Naive thymus-derived CD4-positive, alpha-beta T cell (primary cell): Measurements from ENCODE around the gene FSD2. TPM values are rescaled to one million over a fixed set of nuclear protein-coding genes. Genes with fewer than 3 reads are reported as not detected.

ENCODE experiments used
- ATAC-seq: fragments of 150-1000 bp; cut with Tn5 transposase; 2 replicates; pipeline ENCODE4 v1.10.0; 2021; ENCODE audit warnings: mild to moderate bottlenecking, moderate library complexity
- CTCF ChIA-PET: fragments of 350-600 bp; sonication (Branson Sonifier 250); formaldehyde crosslinking; loops from one replicate; lab custom pipeline; 2021; ENCODE audit warnings: antibody characterized with exemption; lab: Charles Lee
- POLR2A ChIA-PET: fragments of 350-600 bp; sonication (Branson Sonifier 250); formaldehyde crosslinking; loops from one replicate; lab custom pipeline; 2021; ENCODE audit warnings: antibody characterized with exemption, inconsistent platforms; lab: Charles Lee
- DNase-seq, 9 donors: peaks; one replicate each; pipeline versions ENCODE4 v3.0.0 to v3.0.0-alpha.2; 2020 to 2022; ENCODE audit warnings: mixed read lengths in 1 of 9
- H3K27ac ChIP-seq: one replicate; pipeline ENCODE4 v1.7.0; 2013; ENCODE audit warnings: mild to moderate bottlenecking, low read depth, low read length, moderate library complexity
- H3K27me3 ChIP-seq, 2 donors: one replicate each; pipeline ENCODE4 v1.7.0; 2013; ENCODE audit warnings: low read length in 2 of 2, mild to moderate bottlenecking in 2 of 2, moderate library complexity in 2 of 2; ENCODE audit not compliant: control insufficient read depth in 2 of 2, insufficient read depth in 2 of 2
- H3K36me3 ChIP-seq, 3 experiments: 1 replicate in 2 of 3; 2 replicates in 1 of 3; pipeline ENCODE4 v1.7.0; 2013; ENCODE audit warnings: low read length in 3 of 3, mild to moderate bottlenecking in 3 of 3, moderate library complexity in 1 of 3; ENCODE audit not compliant: insufficient read depth in 3 of 3, control insufficient read depth in 2 of 3
- H3K4me1 ChIP-seq, 2 donors: one replicate each; pipeline ENCODE4 v1.7.0; 2013; ENCODE audit warnings: low read length in 2 of 2, mild to moderate bottlenecking in 2 of 2, moderate library complexity in 1 of 2; ENCODE audit not compliant: control insufficient read depth in 2 of 2, insufficient read depth in 2 of 2
- H3K4me3 ChIP-seq: 2 replicates; pipeline ENCODE4 v1.7.0; 2013; ENCODE audit warnings: mild to moderate bottlenecking, low read length
- H3K9me3 ChIP-seq, 3 experiments: 1 replicate in 2 of 3; 2 replicates in 1 of 3; pipeline ENCODE4 v1.7.0; 2013; ENCODE audit warnings: low read length in 3 of 3; ENCODE audit not compliant: control insufficient read depth in 2 of 3
- H3K27ac Mint-ChIP-seq, 9 donors: one replicate each; pipeline ENCODE4 v1.8.0; 2020 to 2022; ENCODE audit warnings: mixed read lengths in 9 of 9, mild to moderate bottlenecking in 8 of 9, moderate library complexity in 5 of 9, inconsistent platforms in 2 of 9
- H3K27me3 Mint-ChIP-seq, 5 donors: one replicate each; pipeline ENCODE4 v1.8.0; 2021 to 2022; ENCODE audit warnings: mixed read lengths in 5 of 5, mild to moderate bottlenecking in 1 of 5
- H3K36me3 Mint-ChIP-seq, 5 donors: one replicate each; pipeline ENCODE4 v1.8.0; 2020 to 2022; ENCODE audit warnings: mixed read lengths in 5 of 5, mild to moderate bottlenecking in 3 of 5, inconsistent platforms in 1 of 5
- H3K4me1 Mint-ChIP-seq, 7 donors: one replicate each; pipeline ENCODE4 v1.8.0; 2020 to 2022; ENCODE audit warnings: mixed read lengths in 7 of 7, mild to moderate bottlenecking in 3 of 7, inconsistent platforms in 1 of 7
- H3K4me3 Mint-ChIP-seq, 10 donors: one replicate each; pipeline ENCODE4 v1.8.0; 2020 to 2022; ENCODE audit warnings: mild to moderate bottlenecking in 10 of 10, mixed read lengths in 10 of 10, moderate library complexity in 6 of 10, inconsistent platforms in 2 of 10
- H3K9me3 Mint-ChIP-seq, 11 donors: one replicate each; pipeline ENCODE4 v1.8.0; 2020 to 2022; ENCODE audit warnings: mixed read lengths in 11 of 11, mild to moderate bottlenecking in 4 of 11, inconsistent platforms in 1 of 11, moderate library complexity in 1 of 11
- intact Hi-C, 2 donors: fragments of 100-400 bp; cut with micrococcal nuclease; formaldehyde crosslinking; loops; one replicate each; pipeline ENCODE4 v1.15.1; 2023
- polyA plus RNA-seq, 2 donors: library from polyadenylated mRNA; unstranded; fragments of 300-500 nt; fragmentation: Illumina TruSeq; gene quantifications; one replicate each; pipeline ENCODE4 v1.2.3, GENCODE V29; 2021
- total RNA-seq, 6 experiments: library from RNA in 5 of 6; stranded (reverse) in 5 of 6; gene quantifications; 1 replicate in 5 of 6; 2 replicates in 1 of 6; pipeline ENCODE4 v1.2.3 and lab custom pipeline; 2021 to 2026

Gene FSD2
- total and polyA plus RNA-seq, 7 experiments from 2014 or later = not detected

DNA sequence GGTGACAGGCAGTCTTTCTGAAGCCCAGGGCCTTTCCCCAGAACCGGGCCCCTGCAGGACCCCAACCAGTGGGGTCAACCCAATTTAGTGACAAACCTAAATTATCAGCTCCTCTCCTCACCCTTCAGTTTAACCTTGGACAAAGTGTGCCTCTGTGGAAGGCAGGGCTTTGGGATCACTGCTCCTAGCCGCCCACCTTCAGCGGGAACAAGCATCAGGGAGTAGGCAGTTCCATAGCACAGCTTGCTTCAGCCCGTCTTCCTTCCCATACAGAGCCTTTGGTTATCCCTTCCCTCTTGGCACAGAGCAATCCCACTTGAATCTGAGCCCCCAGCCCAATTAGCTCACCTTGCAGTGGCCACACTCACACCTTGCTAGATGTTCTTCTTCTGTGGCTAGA, 90.9 kb downstream of the FSD2 start:
- Histone ChIP-seq H3K4me1 (no peaks in the 10 kb centered on the region), H3K9me3 (no peaks in the 10 kb centered on the region), H3K4me3 (no peak overlapping the region), H3K27ac (no peak overlapping the region), H3K27me3 (peaks cover 0 to 2% of the 10 kb centered on the region in 2 donors), H3K36me3 (no peaks in the 10 kb centered on the region)
- Mint-ChIP-seq H3K27me3 (peaks cover 0 to 42% (median 23%) of the 10 kb centered on the region in 5 donors), H3K9me3 (peaks cover 0 to 36% (median 11%) of the 10 kb centered on the region in 11 donors), H3K4me1 (peaks cover 0 to 8% (median 0%) of the 10 kb centered on the region in 7 donors), H3K4me3 (no peak overlapping the region), H3K27ac (peak overlapping the region in 1 of 9 donors; percentile 54), H3K36me3 (peaks cover 0 to 4% (median 0%) of the 10 kb centered on the region in 5 donors)
- CTCF ChIA-PET = no interaction called here
- no peak for DNase-seq
- ATAC-seq = no peak
- intact Hi-C loops = no loop called here
- POLR2A ChIA-PET = interaction anchor here (1.5 kb wide), 1 partner anchor 35 kb away, joined by 3 read pairs; no protein-coding TSS in a partner anchor

- Mint-ChIP-seq H3K9me3 (peaks cover 0 to 26% (median 11%) of the 10 kb centered on the region in 11 donors), H3K4me1 (peaks cover 0 to 8% (median 0%) of the 10 kb centered on the region in 7 donors), H3K4me3 (no peak overlapping the region), H3K27ac (no peak overlapping the region), H3K36me3 (peaks cover 0 to 4% (median 0%) of the 10 kb centered on the region in 5 donors), H3K27me3 (peaks cover 0 to 42% (median 23%) of the 10 kb centered on the region in 5 donors)
- H3K4me1 ChIP-seq = peaks cover 0 to under 1% of the 10 kb centered on the region in 2 donors
- no peak overlapping the region for H3K27ac ChIP-seq
- ChIA-PET POLR2A (interaction anchor here (1.5 kb wide), 1 partner anchor 36 kb away, joined by 3 read pairs; no protein-coding TSS in a partner anchor), CTCF (no interaction called here)
- H3K9me3 ChIP-seq = no peaks in the 10 kb centered on the region
- no peak for DNase-seq
- H3K4me3 ChIP-seq = no peak overlapping the region
- no peak for ATAC-seq
- H3K27me3 ChIP-seq = peaks cover 0 to 2% of the 10 kb centered on the region in 2 donors
- no peaks in the 10 kb centered on the region for H3K36me3 ChIP-seq
- intact Hi-C loops = no loop called here
Measured at GRCh38 chr15:82714016-82714415, 91.9 kb downstream of the FSD2 start.

GRCh38 chr15:82712036-82712435, 93.8 kb downstream of the FSD2 start:
- no peak overlapping the region for H3K4me3 ChIP-seq
- H3K4me1 ChIP-seq = peaks cover 0 to 4% of the 10 kb centered on the region in 2 donors
- no peak overlapping the region for H3K27ac ChIP-seq
- ChIA-PET POLR2A (no interaction called here), CTCF (no interaction called here)
- H3K27me3 ChIP-seq = peaks cover 0 to 2% of the 10 kb centered on the region in 2 donors
- H3K4me3 Mint-ChIP-seq = peak overlapping the region in 1 of 10 donors; percentile 47
- H3K27ac Mint-ChIP-seq = no peak overlapping the region
- H3K9me3 Mint-ChIP-seq = peaks cover 0 to 11% (median 5%) of the 10 kb centered on the region in 11 donors
- ATAC-seq (no peak), DNase-seq (no peak)
- H3K27me3 Mint-ChIP-seq = peaks cover 0 to 40% (median 18%) of the 10 kb centered on the region in 5 donors
- H3K4me1 Mint-ChIP-seq = peaks cover 0 to 8% (median 0%) of the 10 kb centered on the region in 7 donors
- H3K36me3 ChIP-seq = no peaks in the 10 kb centered on the region
- H3K36me3 Mint-ChIP-seq = peaks cover 0 to 3% (median 0%) of the 10 kb centered on the region in 5 donors
- no peaks in the 10 kb centered on the region for H3K9me3 ChIP-seq
- intact Hi-C loops = no loop called here

- intact Hi-C loops = no loop called here
- peaks cover 0 to 8% (median 0%) of the 10 kb centered on the region in 7 donors for H3K4me1 Mint-ChIP-seq
Measured at GRCh38 chr15:82710926-82711490, 94.9 kb downstream of the FSD2 start.

DNA sequence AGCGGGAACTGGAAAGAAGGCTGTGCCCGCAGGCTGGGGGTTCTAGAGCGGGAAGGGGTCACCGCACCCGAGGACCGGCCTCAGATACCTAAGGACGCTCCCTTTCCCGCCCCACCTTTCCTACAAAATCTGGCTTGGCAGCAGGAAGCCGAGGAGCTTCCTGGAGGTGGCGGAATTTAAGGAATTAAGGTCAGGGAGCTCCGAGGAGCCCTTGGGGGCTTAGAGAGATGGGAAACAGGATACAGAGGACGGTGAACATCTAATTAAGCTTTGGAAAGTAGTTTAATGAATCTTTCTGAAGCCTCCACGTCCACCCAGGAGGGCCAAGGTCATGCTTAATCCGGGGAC, 95.7 kb downstream of the FSD2 start:
- peaks cover 0 to 2% of the 10 kb centered on the region in 2 donors for H3K27me3 ChIP-seq
- no peak for ATAC-seq
- POLR2A ChIA-PET = no interaction called here

More at GRCh38 chr15:82710926-82711490, 94.9 kb downstream of the FSD2 start:
- Histone ChIP-seq H3K4me3 (no peak overlapping the region), H3K27ac (no peak overlapping the region), H3K36me3 (no peaks in the 10 kb centered on the region), H3K9me3 (no peaks in the 10 kb centered on the region), H3K4me1 (peaks cover 0 to 4% of the 10 kb centered on the region in 2 donors), H3K27me3 (peaks cover 0 to 2% of the 10 kb centered on the region in 2 donors)
- DNase-seq (no peak), ATAC-seq (no peak)
- Mint-ChIP-seq H3K36me3 (no peaks in the 10 kb centered on the region), H3K4me3 (peak overlapping the region in 8 of 10 donors; percentile 18 to 87 (median 64)), H3K9me3 (peaks cover 0 to 5% (median 0%) of the 10 kb centered on the region in 11 donors), H3K27me3 (peaks cover 0 to 40% (median 18%) of the 10 kb centered on the region in 5 donors), H3K27ac (no peak overlapping the region)
- ChIA-PET CTCF (no interaction called here), POLR2A (interaction anchor here (0.6 kb wide), 1 partner anchor 31 kb away, joined by 3 read pairs; no protein-coding TSS in a partner anchor)

DNA sequence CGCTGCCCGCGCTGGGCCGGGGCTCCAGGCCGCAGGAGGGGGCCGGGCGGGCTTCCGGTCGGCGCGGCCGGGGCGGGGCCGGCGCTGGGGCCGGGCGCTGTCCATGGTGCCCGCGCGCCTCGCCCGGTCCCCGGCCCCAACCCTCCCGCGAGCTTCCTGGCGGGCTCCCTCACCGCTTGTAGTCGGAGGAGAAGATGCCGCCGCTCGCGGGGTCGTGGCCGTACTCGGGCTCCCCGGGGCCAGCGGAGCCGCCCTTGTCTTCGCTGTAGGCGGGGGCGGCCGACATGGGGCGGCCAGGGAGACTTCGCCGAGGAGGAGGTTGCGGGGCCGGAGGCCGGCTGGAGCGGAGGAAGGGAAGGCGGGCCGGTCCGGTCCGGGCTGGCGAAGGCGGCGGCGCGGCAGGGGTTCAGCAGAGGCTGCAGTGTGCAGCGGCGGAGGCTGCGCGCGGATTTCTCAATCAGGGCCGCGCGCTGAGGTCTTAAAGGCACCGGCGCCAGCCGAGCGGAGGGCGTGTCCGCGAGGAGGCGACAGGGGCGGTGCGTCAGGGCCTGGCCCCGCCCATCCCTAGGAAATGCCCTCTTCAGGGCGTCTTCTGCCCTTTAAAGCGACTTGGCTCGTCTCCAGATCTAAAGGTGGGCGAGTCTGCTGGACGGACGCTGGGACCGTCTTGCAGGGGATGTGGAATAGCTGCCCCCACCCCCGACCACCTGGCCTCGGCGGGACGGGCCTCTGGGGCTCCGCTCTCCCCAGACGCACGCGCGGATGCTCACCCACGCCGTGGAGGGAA, 96.3 kb downstream of the FSD2 start, which contains the start of gene AP3B2:
Gene AP3B2 (minus strand): TSS at position 455 of the 787 bp plus-strand sequence. CDS start 169 bp downstream, at position 286.
- intact Hi-C loops = loop anchor here (1.0 kb wide), 4 partner anchors 29 to 169 kb away; partner anchors contain the start of genes RPS17 (in 1 of the 2) and WHAMM (in 1 of the 2)
- Histone ChIP-seq H3K4me3 (peak within 1 kb of the TSS; percentile 61), H3K27me3 (peaks cover 0 to 2% of the 10 kb centered on the region in 2 donors), H3K4me1 (peaks cover 0 to 4% of the 10 kb centered on the region in 2 donors), H3K9me3 (no peaks in the 10 kb centered on the region), H3K27ac (peak within 1 kb of the TSS; percentile 7), H3K36me3 (no peaks in the 10 kb centered on the region)
- POLR2A ChIA-PET = interaction anchor here (1.1 kb wide), 2 partner anchors 30 to 169 kb away, joined by 3 to 4 read pairs; partner anchors contain the start of gene RPS17
- peak; percentile 28 to 73 (median 56) for DNase-seq
- CTCF ChIA-PET = no interaction called here
- ATAC-seq = peak; percentile 93
- Mint-ChIP-seq H3K4me3 (peak within 1 kb of the TSS in 9 of 10 donors; percentile 51 to 87 (median 67)), H3K4me1 (peaks cover 0 to 8% (median 0%) of the 10 kb centered on the region in 7 donors), H3K9me3 (peaks cover 0 to 2% (median 0%) of the 10 kb centered on the region in 11 donors), H3K27me3 (peaks cover 0 to 32% (median 18%) of the 10 kb centered on the region in 5 donors), H3K27ac (no peak within 1 kb of the TSS), H3K36me3 (no peaks in the 10 kb centered on the region)

More for the DNA sequence above, 95.7 kb downstream of the FSD2 start:
- intact Hi-C loops = no loop called here
- peak overlapping the region; percentile 7 for H3K27ac ChIP-seq
- H3K9me3 ChIP-seq = no peaks in the 10 kb centered on the region
- peaks cover 0 to 2% (median 0%) of the 10 kb centered on the region in 11 donors for H3K9me3 Mint-ChIP-seq
- H3K27me3 Mint-ChIP-seq = peaks cover 0 to 35% (median 18%) of the 10 kb centered on the region in 5 donors
- H3K4me3 Mint-ChIP-seq = peak overlapping the region in 6 of 10 donors; percentile 4 to 73 (median 40)
- H3K4me1 ChIP-seq = peaks cover 0 to 4% of the 10 kb centered on the region in 2 donors
- peak overlapping the region; percentile 61 for H3K4me3 ChIP-seq
- H3K36me3 ChIP-seq = no peaks in the 10 kb centered on the region
- peaks cover 0 to 8% (median 0%) of the 10 kb centered on the region in 7 donors for H3K4me1 Mint-ChIP-seq
- H3K27ac Mint-ChIP-seq = no peak overlapping the region
- no peak for DNase-seq
- CTCF ChIA-PET = no interaction called here
- no peaks in the 10 kb centered on the region for H3K36me3 Mint-ChIP-seq
